Loucy (cell line): Measurements from ENCODE around the gene COL23A1.

Source experiments
- H2AFZ ChIP-seq: fragments of 200-600 bp; sonication (generic); 2 replicates; pipeline ENCODE4 v1.6.0; 2016; ENCODE audit warnings: antibody characterized with exemption, mild to moderate bottlenecking, low read length, moderate library complexity
- H3F3A ChIP-seq: fragments of 200-600 bp; 2 replicates; pipeline ENCODE4 v1.6.0; 2016; ENCODE audit warnings: antibody characterized with exemption, low read depth, mild to moderate bottlenecking
- H3K27me3 ChIP-seq: fragments of 200-600 bp; sonication (generic); 2 replicates; pipeline ENCODE4 v1.6.1; 2014; ENCODE audit warnings: low read length, mild to moderate bottlenecking; ENCODE audit not compliant: insufficient read depth, poor library complexity, severe bottlenecking
- H3K36me3 ChIP-seq: fragments of 200-600 bp; sonication (generic); 2 replicates; pipeline ENCODE4 v1.6.1; 2016; ENCODE audit warnings: low read length; ENCODE audit not compliant: insufficient read depth
- H3K4me1 ChIP-seq: fragments of 200-600 bp; sonication (generic); 2 replicates; pipeline ENCODE4 v1.5.1; 2014; ENCODE audit warnings: low read length, mild to moderate bottlenecking; ENCODE audit not compliant: insufficient read depth, poor library complexity, severe bottlenecking
- H3K4me2 ChIP-seq: fragments of 200-600 bp; sonication (generic); 2 replicates; pipeline ENCODE4 v1.6.0; 2014; ENCODE audit warnings: antibody characterized with exemption, low read length, low read depth, mild to moderate bottlenecking; ENCODE audit not compliant: poor library complexity, severe bottlenecking
- H3K4me3 ChIP-seq: fragments of 200-600 bp; sonication (generic); 2 replicates; pipeline ENCODE4 v1.5.1; 2014; ENCODE audit warnings: low read length, mild to moderate bottlenecking, mixed read lengths; ENCODE audit not compliant: poor library complexity, severe bottlenecking
- H3K79me2 ChIP-seq: fragments of 200-600 bp; sonication (generic); 2 replicates; pipeline ENCODE4 v1.6.1; 2014; ENCODE audit warnings: low read length; ENCODE audit not compliant: insufficient read depth
- H3K9ac ChIP-seq: fragments of 200-600 bp; sonication (generic); 2 replicates; pipeline ENCODE4 v1.6.0; 2014; ENCODE audit warnings: mild to moderate bottlenecking, low read depth, low read length, moderate library complexity; ENCODE audit not compliant: poor library complexity, severe bottlenecking
- H3K9me2 ChIP-seq: fragments of 200-600 bp; sonication (generic); replicated peaks from 2 replicates; pipeline ENCODE4 v1.6.1; 2016; ENCODE audit warnings: low read depth, low read length, mixed read lengths
- H3K9me3 ChIP-seq: fragments of 200-600 bp; sonication (generic); 2 replicates; pipeline ENCODE4 v1.6.1; 2014; ENCODE audit warnings: mild to moderate bottlenecking, antibody characterized with exemption, low read length, low read depth; ENCODE audit not compliant: insufficient read depth
- H4K20me1 ChIP-seq: fragments of 200-600 bp; sonication (generic); 2 replicates; pipeline ENCODE4 v1.6.0; 2014; ENCODE audit warnings: antibody characterized with exemption, low read length, mild to moderate bottlenecking; ENCODE audit not compliant: insufficient read depth, poor library complexity, severe bottlenecking
- EZH2phosphoT487 ChIP-seq: fragments of 200-600 bp; IDR thresholded peaks from 2 replicates; pipeline ENCODE4 v1.6.1; 2018; ENCODE audit warnings: antibody characterized with exemption, mild to moderate bottlenecking, moderate library complexity, borderline replicate concordance
- TF ChIP-seq, protein P1 (sequence below): fragments of 200-600 bp; sonication (generic); conservative IDR thresholded peaks from 2 replicates; pipeline ENCODE4 v1.5.1; 2014; ENCODE audit warnings: mild to moderate bottlenecking, antibody characterized with exemption, low read length

COL23A1 gene

DNA sequence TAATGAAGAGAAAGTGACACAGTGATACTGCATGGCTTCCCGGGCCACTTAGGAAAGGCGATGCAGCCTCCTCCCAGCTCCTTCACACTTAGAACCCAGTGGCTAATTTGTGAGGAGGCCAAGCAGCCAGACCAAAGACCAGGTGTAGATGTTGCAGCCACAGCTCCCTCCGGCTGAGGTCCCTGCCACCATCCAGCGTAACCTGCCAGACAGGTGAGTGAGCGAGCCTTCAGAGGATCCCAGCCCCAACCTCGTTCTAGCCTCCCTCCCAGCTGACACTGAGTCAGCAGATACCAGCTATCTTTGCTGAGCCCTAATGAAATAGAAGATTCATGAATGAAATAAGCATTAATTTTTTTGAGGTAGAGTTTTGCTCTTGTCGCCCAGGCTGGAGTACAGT lies 59.7 kb downstream of the COL23A1 start:
- H3K9me2 ChIP-seq, result no peaks in the 10 kb centered on the region
- H3K9me3 ChIP-seq, result no peaks in the 10 kb centered on the region
- no peak overlapping the region for H3K9ac ChIP-seq
- H3K27me3 ChIP-seq, result no peaks in the 10 kb centered on the region
- no peak overlapping the region for H3K4me3 ChIP-seq
- H4K20me1 ChIP-seq, result no peaks in the 10 kb centered on the region
- H3K36me3 ChIP-seq, result no peaks in the 10 kb centered on the region
- TF ChIP-seq, protein P1, sequence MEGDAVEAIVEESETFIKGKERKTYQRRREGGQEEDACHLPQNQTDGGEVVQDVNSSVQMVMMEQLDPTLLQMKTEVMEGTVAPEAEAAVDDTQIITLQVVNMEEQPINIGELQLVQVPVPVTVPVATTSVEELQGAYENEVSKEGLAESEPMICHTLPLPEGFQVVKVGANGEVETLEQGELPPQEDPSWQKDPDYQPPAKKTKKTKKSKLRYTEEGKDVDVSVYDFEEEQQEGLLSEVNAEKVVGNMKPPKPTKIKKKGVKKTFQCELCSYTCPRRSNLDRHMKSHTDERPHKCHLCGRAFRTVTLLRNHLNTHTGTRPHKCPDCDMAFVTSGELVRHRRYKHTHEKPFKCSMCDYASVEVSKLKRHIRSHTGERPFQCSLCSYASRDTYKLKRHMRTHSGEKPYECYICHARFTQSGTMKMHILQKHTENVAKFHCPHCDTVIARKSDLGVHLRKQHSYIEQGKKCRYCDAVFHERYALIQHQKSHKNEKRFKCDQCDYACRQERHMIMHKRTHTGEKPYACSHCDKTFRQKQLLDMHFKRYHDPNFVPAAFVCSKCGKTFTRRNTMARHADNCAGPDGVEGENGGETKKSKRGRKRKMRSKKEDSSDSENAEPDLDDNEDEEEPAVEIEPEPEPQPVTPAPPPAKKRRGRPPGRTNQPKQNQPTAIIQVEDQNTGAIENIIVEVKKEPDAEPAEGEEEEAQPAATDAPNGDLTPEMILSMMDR, result no peak
- TF ChIP-seq EZH2phosphoT487, result no peak
- no peaks in the 10 kb centered on the region for H3K79me2 ChIP-seq
- no peaks in the 10 kb centered on the region for H3K4me1 ChIP-seq
- H2AFZ ChIP-seq, result no peak overlapping the region
- H3F3A ChIP-seq, result no peaks in the 10 kb centered on the region
- no peak overlapping the region for H3K4me2 ChIP-seq

DNA sequence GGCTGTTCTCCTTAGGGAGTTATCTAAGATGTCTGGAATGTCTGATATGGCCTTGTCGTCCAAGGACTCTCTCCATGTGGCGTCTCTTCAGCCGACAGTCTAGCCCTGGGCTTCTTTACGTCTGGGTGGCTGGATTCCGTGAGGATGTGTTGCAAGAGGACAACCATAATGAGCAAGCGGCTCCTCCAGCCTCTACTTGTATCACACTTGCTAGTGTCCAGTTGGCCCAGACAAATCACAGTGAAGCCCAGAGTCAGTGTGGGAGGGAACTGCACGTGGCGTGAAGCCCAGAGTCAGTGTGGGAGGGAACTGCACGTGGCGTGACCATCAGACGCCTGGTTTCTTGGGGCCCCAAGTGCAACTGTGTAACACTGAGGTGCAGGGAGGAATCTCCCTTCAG lies 61.1 kb downstream of the COL23A1 start:
- H3K79me2 ChIP-seq, result no peaks in the 10 kb centered on the region
- no peaks in the 10 kb centered on the region for H3K4me1 ChIP-seq
- no peaks in the 10 kb centered on the region for H3K27me3 ChIP-seq
- no peaks in the 10 kb centered on the region for H3F3A ChIP-seq
- no peak overlapping the region for H3K4me3 ChIP-seq
- no peak for TF ChIP-seq EZH2phosphoT487
- TF ChIP-seq, protein P1, result no peak
- no peak overlapping the region for H3K4me2 ChIP-seq
- H3K9ac ChIP-seq, result no peak overlapping the region
- H4K20me1 ChIP-seq, result no peaks in the 10 kb centered on the region
- no peaks in the 10 kb centered on the region for H3K9me3 ChIP-seq
- no peak overlapping the region for H2AFZ ChIP-seq
- no peaks in the 10 kb centered on the region for H3K36me3 ChIP-seq
- no peaks in the 10 kb centered on the region for H3K9me2 ChIP-seq

DNA sequence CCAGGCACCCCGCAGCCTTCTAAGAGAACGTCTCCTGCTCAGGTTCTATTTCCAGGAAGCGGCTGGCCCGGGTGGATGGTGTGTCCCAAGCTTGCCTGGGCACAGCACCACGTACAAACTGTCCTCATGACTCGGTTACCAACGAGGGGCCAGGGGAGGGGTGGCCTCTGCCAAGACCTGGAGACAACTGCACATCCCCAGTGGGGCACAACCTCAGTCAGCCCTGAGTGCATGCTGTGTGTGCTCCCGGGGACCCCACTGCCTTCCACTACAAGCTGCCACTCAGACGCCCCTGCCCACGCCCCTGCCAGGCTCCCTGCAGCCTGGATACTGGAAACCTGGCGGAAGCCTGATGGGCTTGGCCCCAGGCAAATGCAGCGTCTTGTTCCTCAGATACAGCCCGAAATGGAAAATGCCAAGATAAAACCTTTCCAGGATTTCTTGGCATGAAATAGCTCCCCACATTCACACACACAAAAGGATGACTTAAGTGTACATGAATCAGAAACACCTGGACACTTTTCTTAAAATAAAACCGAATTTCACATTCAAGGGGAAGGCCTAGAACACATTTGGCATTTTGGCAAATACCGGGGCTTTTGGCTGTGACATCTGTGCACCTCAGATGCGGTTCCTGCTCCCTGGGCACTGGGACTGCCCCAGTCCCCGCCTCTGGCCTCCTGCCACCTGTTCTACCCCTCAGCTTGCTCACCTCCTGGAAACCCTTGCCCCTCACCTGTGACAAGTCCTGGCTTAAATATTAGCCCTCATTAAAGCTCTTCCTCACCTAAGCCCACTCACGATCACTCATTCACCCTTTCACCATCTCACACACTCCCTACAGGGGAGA lies 62.5 kb downstream of the COL23A1 start:
- H3K9ac ChIP-seq, result no peak overlapping the region
- H3K9me2 ChIP-seq, result no peaks in the 10 kb centered on the region
- H3K4me3 ChIP-seq, result no peak overlapping the region
- H3K79me2 ChIP-seq, result no peaks in the 10 kb centered on the region
- H3K4me2 ChIP-seq, result no peak overlapping the region
- no peaks in the 10 kb centered on the region for H3K36me3 ChIP-seq
- no peaks in the 10 kb centered on the region for H3K9me3 ChIP-seq
- TF ChIP-seq EZH2phosphoT487, result no peak
- TF ChIP-seq, protein P1, result no peak
- H3K4me1 ChIP-seq, result no peaks in the 10 kb centered on the region
- no peaks in the 10 kb centered on the region for H3K27me3 ChIP-seq
- H4K20me1 ChIP-seq, result no peaks in the 10 kb centered on the region
- no peaks in the 10 kb centered on the region for H3F3A ChIP-seq
- H2AFZ ChIP-seq, result no peak overlapping the region
